HepG2 (cell line): ENCODE data around the gene DPP8. TPM values are rescaled to one million over a fixed set of nuclear protein-coding genes. Genes with fewer than 3 reads are reported as not detected.

Experiments
- ARNT ChIP-seq: fragments of 450-650 bp; IDR thresholded peaks from 2 replicates; pipeline ENCODE4 v1.6.1; 2017
- CENPX ChIP-seq: sonication (generic); formaldehyde crosslinking; IDR thresholded peaks from 2 replicates; pipeline ENCODE4 v1.9.0; 2021; ENCODE audit warnings: mild to moderate bottlenecking, missing genetic modification reagents, moderate library complexity
- GABPB1 ChIP-seq: IDR thresholded peaks from 2 replicates; pipeline ENCODE4 v1.6.1; 2016; ENCODE audit warnings: mild to moderate bottlenecking, missing genetic modification reagents, moderate library complexity, missing compliant biosample characterization
- HNF1B ChIP-seq: sonication (generic); formaldehyde crosslinking; IDR thresholded peaks from 2 replicates; pipeline ENCODE4 v1.5.1; 2020; ENCODE audit warnings: mild to moderate bottlenecking, moderate library complexity, missing genetic modification reagents
- HNRNPK ChIP-seq: fragments of 200-400 bp; formaldehyde crosslinking; IDR thresholded peaks from 2 replicates; pipeline ENCODE4 v1.6.1; 2018; ENCODE audit warnings: low read length, low read depth, moderate library complexity, mild to moderate bottlenecking; ENCODE audit not compliant: poor library complexity, severe bottlenecking
- MIER2 ChIP-seq: IDR thresholded peaks from 2 replicates; pipeline ENCODE4 v1.6.1; 2016; ENCODE audit warnings: missing biosample characterization, missing genetic modification reagents
- PAF1 ChIP-seq: IDR thresholded peaks from 2 replicates; pipeline ENCODE4 v1.6.1; 2016; ENCODE audit warnings: missing genetic modification reagents, missing compliant biosample characterization
- PCBP1 ChIP-seq: fragments of 200-400 bp; formaldehyde crosslinking; IDR thresholded peaks from 2 replicates; pipeline ENCODE4 v1.6.1; 2017; ENCODE audit warnings: mild to moderate bottlenecking, low read depth, low read length, borderline replicate concordance
- PLRG1 ChIP-seq: fragments of 450-650 bp; conservative IDR thresholded peaks from 2 replicates; pipeline ENCODE4 v1.6.1; 2016
- SKI ChIP-seq: fragments of 450-650 bp; IDR thresholded peaks from one replicate; pipeline ENCODE4 v1.6.1; 2018; ENCODE audit warnings: mild to moderate bottlenecking; ENCODE audit not compliant: partially characterized antibody
- TIGD3 ChIP-seq: sonication (generic); formaldehyde crosslinking; IDR thresholded peaks from 2 replicates; pipeline ENCODE4 v1.5.1; 2020; ENCODE audit warnings: mild to moderate bottlenecking, missing genetic modification reagents, borderline replicate concordance
- ZMAT3 ChIP-seq: sonication (generic); formaldehyde crosslinking; conservative IDR thresholded peaks from 2 replicates; pipeline ENCODE4 v1.7.0; 2021; ENCODE audit warnings: missing genetic modification reagents
- ZNF296 ChIP-seq: sonication (generic); formaldehyde crosslinking; conservative IDR thresholded peaks from 2 replicates; pipeline ENCODE4 v1.5.0; 2020; ENCODE audit warnings: mild to moderate bottlenecking, missing genetic modification reagents
- ZNF609 ChIP-seq: sonication (generic); formaldehyde crosslinking; IDR thresholded peaks from 2 replicates; pipeline ENCODE4 v1.4.0; 2020; ENCODE audit warnings: mild to moderate bottlenecking, missing genetic modification reagents, borderline replicate concordance
- ZNF687 ChIP-seq: sonication (generic); formaldehyde crosslinking; IDR thresholded peaks from 2 replicates; pipeline ENCODE4 v1.5.1; 2020; ENCODE audit warnings: mild to moderate bottlenecking, missing genetic modification reagents, moderate library complexity
- ZSCAN25 ChIP-seq: sonication (generic); formaldehyde crosslinking; IDR thresholded peaks from 2 replicates; pipeline ENCODE4 v1.8.0; 2022; ENCODE audit warnings: mild to moderate bottlenecking, missing genetic modification reagents
- polyA plus RNA-seq, 8 experiments: library from polyadenylated mRNA; depleted of rRNA in 3 of 8; stranded (reverse) in 7 of 8; unstranded in 1 of 8; fragments of >200 nt; fragmentation: Illumina TruSeq in 4 of 8; extraction: Trizol in 4 of 8; gene quantifications; 2 replicates each; pipeline versions ENCODE4 v1.2.1 to v1.2.3, GENCODE V29; 2011 to 2016; ENCODE audit warnings: low read depth in 4 of 8, missing spikeins in 1 of 8, mixed read lengths in 1 of 8; ENCODE audit not compliant: insufficient read depth in 1 of 8
- total RNA-seq, 5 experiments: library from RNA; depleted of rRNA; stranded (reverse); fragments of >200 nt; fragmentation: Illumina TruSeq; extraction: Trizol; gene quantifications; 2 replicates each; pipeline ENCODE4 v1.2.3, GENCODE V29; 2016; ENCODE audit warnings: low read depth in 1 of 5

Gene DPP8
- total and polyA plus RNA-seq, 2 of the 13 experiments (the other 11 are each of a cell fraction or from before 2014, with no cell fraction given), result 18.0 to 26.3 TPM

GRCh38 chr15:65516997-65517865 is at the start of gene DPP8 (continued):
- no peak for TF ChIP-seq CENPX (CRISPR knock-in tag)
- TF ChIP-seq HNRNPK, result peak; percentile 77
- peak; percentile 86 for TF ChIP-seq ZSCAN25 (CRISPR knock-in tag)
- no peak for TF ChIP-seq PAF1 (CRISPR knock-in tag)
- TF ChIP-seq GABPB1 (CRISPR knock-in tag), result peak; percentile 99
- peak; percentile 67 for TF ChIP-seq ZNF609 (CRISPR knock-in tag)
- TF ChIP-seq PLRG1, result no peak
- TF ChIP-seq MIER2 (CRISPR knock-in tag), result peak; percentile 73; the same call in 1 of the 2 replicates
- TF ChIP-seq ARNT, result no peak
- peak; percentile 54; the same call in 1 of the 2 replicates for TF ChIP-seq ZMAT3 (CRISPR knock-in tag)
- TF ChIP-seq SKI, result peak; percentile 77
- no peak for TF ChIP-seq TIGD3 (CRISPR knock-in tag)
- TF ChIP-seq PCBP1, result peak; percentile 92; the same call in 1 of the 2 replicates
- TF ChIP-seq ZNF687, result peak; percentile 94
- peak; percentile 91 for TF ChIP-seq HNF1B (CRISPR knock-in tag)
- TF ChIP-seq ZNF296 (CRISPR knock-in tag), result peak; percentile 73; the same call in 1 of the 2 replicates
